Naive thymus-derived CD4-positive, alpha-beta T cell (primary cell): ENCODE results near the gene HAAO. TPM values are rescaled to one million over a fixed set of nuclear protein-coding genes. Genes with fewer than 3 reads are reported as not detected.

Source experiments
- ATAC-seq: fragments of 150-1000 bp; cut with Tn5 transposase; 2 replicates; pipeline ENCODE4 v1.10.0; 2021; ENCODE audit warnings: mild to moderate bottlenecking, moderate library complexity
- CTCF ChIA-PET: fragments of 350-600 bp; sonication (Branson Sonifier 250); formaldehyde crosslinking; loops from one replicate; lab custom pipeline; 2021; ENCODE audit warnings: antibody characterized with exemption; lab: Charles Lee
- POLR2A ChIA-PET: fragments of 350-600 bp; sonication (Branson Sonifier 250); formaldehyde crosslinking; loops from one replicate; lab custom pipeline; 2021; ENCODE audit warnings: antibody characterized with exemption, inconsistent platforms; lab: Charles Lee
- DNase-seq, 9 donors: peaks; one replicate each; pipeline versions ENCODE4 v3.0.0 to v3.0.0-alpha.2; 2020 to 2022; ENCODE audit warnings: mixed read lengths in 1 of 9
- H3K27ac ChIP-seq: one replicate; pipeline ENCODE4 v1.7.0; 2013; ENCODE audit warnings: mild to moderate bottlenecking, low read depth, low read length, moderate library complexity
- H3K27me3 ChIP-seq, 2 donors: one replicate each; pipeline ENCODE4 v1.7.0; 2013; ENCODE audit warnings: low read length in 2 of 2, mild to moderate bottlenecking in 2 of 2, moderate library complexity in 2 of 2; ENCODE audit not compliant: control insufficient read depth in 2 of 2, insufficient read depth in 2 of 2
- H3K36me3 ChIP-seq, 3 experiments: 1 replicate in 2 of 3; 2 replicates in 1 of 3; pipeline ENCODE4 v1.7.0; 2013; ENCODE audit warnings: low read length in 3 of 3, mild to moderate bottlenecking in 3 of 3, moderate library complexity in 1 of 3; ENCODE audit not compliant: insufficient read depth in 3 of 3, control insufficient read depth in 2 of 3
- H3K4me1 ChIP-seq, 2 donors: one replicate each; pipeline ENCODE4 v1.7.0; 2013; ENCODE audit warnings: low read length in 2 of 2, mild to moderate bottlenecking in 2 of 2, moderate library complexity in 1 of 2; ENCODE audit not compliant: control insufficient read depth in 2 of 2, insufficient read depth in 2 of 2
- H3K4me3 ChIP-seq: 2 replicates; pipeline ENCODE4 v1.7.0; 2013; ENCODE audit warnings: mild to moderate bottlenecking, low read length
- H3K9me3 ChIP-seq, 3 experiments: 1 replicate in 2 of 3; 2 replicates in 1 of 3; pipeline ENCODE4 v1.7.0; 2013; ENCODE audit warnings: low read length in 3 of 3; ENCODE audit not compliant: control insufficient read depth in 2 of 3
- H3K27ac Mint-ChIP-seq, 9 donors: one replicate each; pipeline ENCODE4 v1.8.0; 2020 to 2022; ENCODE audit warnings: mixed read lengths in 9 of 9, mild to moderate bottlenecking in 8 of 9, moderate library complexity in 5 of 9, inconsistent platforms in 2 of 9
- H3K27me3 Mint-ChIP-seq, 5 donors: one replicate each; pipeline ENCODE4 v1.8.0; 2021 to 2022; ENCODE audit warnings: mixed read lengths in 5 of 5, mild to moderate bottlenecking in 1 of 5
- H3K36me3 Mint-ChIP-seq, 5 donors: one replicate each; pipeline ENCODE4 v1.8.0; 2020 to 2022; ENCODE audit warnings: mixed read lengths in 5 of 5, mild to moderate bottlenecking in 3 of 5, inconsistent platforms in 1 of 5
- H3K4me1 Mint-ChIP-seq, 7 donors: one replicate each; pipeline ENCODE4 v1.8.0; 2020 to 2022; ENCODE audit warnings: mixed read lengths in 7 of 7, mild to moderate bottlenecking in 3 of 7, inconsistent platforms in 1 of 7
- H3K4me3 Mint-ChIP-seq, 10 donors: one replicate each; pipeline ENCODE4 v1.8.0; 2020 to 2022; ENCODE audit warnings: mild to moderate bottlenecking in 10 of 10, mixed read lengths in 10 of 10, moderate library complexity in 6 of 10, inconsistent platforms in 2 of 10
- H3K9me3 Mint-ChIP-seq, 11 donors: one replicate each; pipeline ENCODE4 v1.8.0; 2020 to 2022; ENCODE audit warnings: mixed read lengths in 11 of 11, mild to moderate bottlenecking in 4 of 11, inconsistent platforms in 1 of 11, moderate library complexity in 1 of 11
- intact Hi-C, 2 donors: fragments of 100-400 bp; cut with micrococcal nuclease; formaldehyde crosslinking; loops; one replicate each; pipeline ENCODE4 v1.15.1; 2023
- polyA plus RNA-seq, 2 donors: library from polyadenylated mRNA; unstranded; fragments of 300-500 nt; fragmentation: Illumina TruSeq; gene quantifications; one replicate each; pipeline ENCODE4 v1.2.3, GENCODE V29; 2021
- total RNA-seq, 6 experiments: library from RNA in 5 of 6; stranded (reverse) in 5 of 6; gene quantifications; 1 replicate in 5 of 6; 2 replicates in 1 of 6; pipeline ENCODE4 v1.2.3 and lab custom pipeline; 2021 to 2026

HAAO gene
- total and polyA plus RNA-seq, 7 experiments from 2014 or later, result 0.33 to 5.1 (median 1.3) TPM; not detected in 3

GRCh38 chr2:42726680-42727079, 65.7 kb downstream of the HAAO start:
- ChIA-PET POLR2A (no interaction called here), CTCF (no interaction called here)
- ATAC-seq (no peak), DNase-seq (no peak)
- Histone ChIP-seq H3K36me3 (peaks cover 0 to 34% (median 0%) of the 10 kb centered on the region in 3 experiments), H3K27ac (no peak overlapping the region), H3K27me3 (no peaks in the 10 kb centered on the region), H3K4me3 (no peak overlapping the region), H3K9me3 (no peaks in the 10 kb centered on the region), H3K4me1 (no peaks in the 10 kb centered on the region)
- Mint-ChIP-seq H3K36me3 (peaks cover 17 to 83% (median 73%) of the 10 kb centered on the region in 5 donors), H3K27ac (no peak overlapping the region), H3K4me1 (peaks cover 0 to 12% (median 0%) of the 10 kb centered on the region in 7 donors), H3K4me3 (no peak overlapping the region), H3K9me3 (peaks cover 0 to 27% (median 7%) of the 10 kb centered on the region in 11 donors), H3K27me3 (no peaks in the 10 kb centered on the region)
- intact Hi-C loops, result no loop called here

DNA sequence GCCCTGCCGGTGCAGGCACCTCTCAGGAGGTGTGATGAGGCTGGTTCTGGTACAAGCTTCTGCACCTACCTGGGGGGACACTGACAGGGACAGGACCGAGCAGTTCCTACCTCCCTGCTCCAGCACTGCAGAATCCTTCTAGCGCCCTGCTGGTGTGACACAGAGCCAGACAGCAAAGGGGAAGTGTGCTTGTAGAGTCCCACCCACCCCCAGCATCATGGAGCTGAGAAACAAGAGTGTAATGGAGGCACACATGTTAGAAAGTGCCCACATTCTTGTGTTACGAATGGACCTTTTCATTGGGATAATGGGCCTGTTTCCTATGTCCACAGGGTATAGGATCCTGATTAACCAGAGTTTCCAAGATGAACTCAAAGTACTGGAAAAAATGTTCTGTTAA, 66.7 kb downstream of the HAAO start:
- POLR2A ChIA-PET, result no interaction called here

GRCh38 chr2:42724886-42725285, 67.5 kb downstream of the HAAO start:
- Mint-ChIP-seq H3K27ac (no peak overlapping the region), H3K36me3 (peaks cover 14 to 66% (median 56%) of the 10 kb centered on the region in 5 donors), H3K27me3 (no peaks in the 10 kb centered on the region), H3K9me3 (peaks cover 0 to 14% (median 5%) of the 10 kb centered on the region in 11 donors), H3K4me3 (no peak overlapping the region), H3K4me1 (peaks cover 0 to 14% (median 0%) of the 10 kb centered on the region in 7 donors)
- Histone ChIP-seq H3K9me3 (no peaks in the 10 kb centered on the region), H3K4me3 (no peak overlapping the region), H3K36me3 (peaks cover 0 to 34% (median 0%) of the 10 kb centered on the region in 3 experiments), H3K27me3 (no peaks in the 10 kb centered on the region), H3K4me1 (no peaks in the 10 kb centered on the region), H3K27ac (no peak overlapping the region)
- DNase-seq (no peak), ATAC-seq (peak; percentile 30)
- intact Hi-C loops, result no loop called here
- ChIA-PET POLR2A (no interaction called here), CTCF (no interaction called here)

More for the DNA sequence above, 66.7 kb downstream of the HAAO start:
- Histone ChIP-seq H3K4me1 (no peaks in the 10 kb centered on the region), H3K27me3 (no peaks in the 10 kb centered on the region), H3K36me3 (peaks cover 0 to 34% (median 0%) of the 10 kb centered on the region in 3 experiments), H3K4me3 (no peak overlapping the region), H3K9me3 (no peaks in the 10 kb centered on the region), H3K27ac (no peak overlapping the region)
- peaks cover 0 to 14% (median 0%) of the 10 kb centered on the region in 7 donors for H3K4me1 Mint-ChIP-seq
- peaks cover 14 to 73% (median 63%) of the 10 kb centered on the region in 5 donors for H3K36me3 Mint-ChIP-seq
- H3K9me3 Mint-ChIP-seq, result peaks cover 0 to 20% (median 7%) of the 10 kb centered on the region in 11 donors
- H3K27ac Mint-ChIP-seq, result no peak overlapping the region
- intact Hi-C loops, result no loop called here
- no peak overlapping the region for H3K4me3 Mint-ChIP-seq
- ATAC-seq (peak; percentile 54), DNase-seq (no peak)
- CTCF ChIA-PET, result no interaction called here
- H3K27me3 Mint-ChIP-seq, result no peaks in the 10 kb centered on the region

DNA sequence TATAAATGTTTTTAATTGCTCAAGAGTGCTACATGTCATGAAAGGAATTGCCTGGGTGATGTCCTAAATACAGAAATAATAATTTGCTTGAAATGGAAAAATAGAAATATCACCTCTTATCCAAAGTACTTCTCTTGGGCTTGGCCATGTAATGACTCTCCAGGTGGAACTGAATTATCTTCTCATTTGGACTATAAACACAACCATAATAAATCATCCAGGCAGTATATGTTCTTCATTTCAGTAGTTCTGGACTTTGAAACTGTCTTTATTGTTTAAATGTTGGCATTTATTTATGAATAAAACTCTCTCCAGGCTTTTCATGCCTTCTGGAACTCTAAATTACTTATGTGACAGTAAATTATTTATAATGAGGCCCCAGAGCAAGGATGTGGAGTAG, 68.9 kb downstream of the HAAO start:
- Histone ChIP-seq H3K27ac (no peak overlapping the region), H3K9me3 (no peaks in the 10 kb centered on the region), H3K27me3 (no peaks in the 10 kb centered on the region), H3K4me1 (no peaks in the 10 kb centered on the region), H3K36me3 (peaks cover 0 to 34% (median 0%) of the 10 kb centered on the region in 3 experiments), H3K4me3 (no peak overlapping the region)
- Mint-ChIP-seq H3K36me3 (peaks cover 13 to 55% (median 46%) of the 10 kb centered on the region in 5 donors), H3K27ac (no peak overlapping the region), H3K4me1 (peaks cover 0 to 14% (median 0%) of the 10 kb centered on the region in 7 donors), H3K9me3 (peaks cover 0 to 2% (median 0%) of the 10 kb centered on the region in 11 donors), H3K27me3 (no peaks in the 10 kb centered on the region), H3K4me3 (no peak overlapping the region)
- DNase-seq (no peak), ATAC-seq (no peak)
- intact Hi-C loops, result no loop called here
- POLR2A ChIA-PET, result no interaction called here
- CTCF ChIA-PET, result no interaction called here

- H3K4me3 Mint-ChIP-seq, result no peak overlapping the region
- Histone ChIP-seq H3K9me3 (no peaks in the 10 kb centered on the region), H3K4me3 (no peak overlapping the region), H3K36me3 (peaks cover 0 to 34% (median 0%) of the 10 kb centered on the region in 3 experiments), H3K27me3 (no peaks in the 10 kb centered on the region), H3K4me1 (no peaks in the 10 kb centered on the region), H3K27ac (no peak overlapping the region)
- intact Hi-C loops, result no loop called here
- peaks cover 0 to 14% (median 0%) of the 10 kb centered on the region in 7 donors for H3K4me1 Mint-ChIP-seq
- DNase-seq (peak in 1 of 9 donors; percentile 25), ATAC-seq (peak; percentile 83)
- CTCF ChIA-PET, result interaction anchor here (0.8 kb wide), 1 partner anchor 70 kb away, joined by 3 read pairs; the partner anchor contains the start of gene HAAO
- no peaks in the 10 kb centered on the region for H3K9me3 Mint-ChIP-seq
- H3K27ac Mint-ChIP-seq, result peak overlapping the region in 1 of 9 donors; percentile 64
- POLR2A ChIA-PET, result interaction anchor here (0.5 kb wide), 1 partner anchor 1620 kb away, joined by 3 read pairs; no protein-coding TSS in a partner anchor
- H3K27me3 Mint-ChIP-seq, result no peaks in the 10 kb centered on the region
- peaks cover 7 to 48% (median 37%) of the 10 kb centered on the region in 5 donors for H3K36me3 Mint-ChIP-seq
Measured at GRCh38 chr2:42722320-42723190, 69.8 kb downstream of the HAAO start.

- no peaks in the 10 kb centered on the region for H3K27me3 Mint-ChIP-seq
- no peaks in the 10 kb centered on the region for H3K4me1 ChIP-seq
- H3K36me3 ChIP-seq, result peaks cover 0 to 29% (median 0%) of the 10 kb centered on the region in 3 experiments
- ATAC-seq (no peak), DNase-seq (no peak)
- H3K27ac ChIP-seq, result no peak overlapping the region
- POLR2A ChIA-PET, result interaction anchor here (0.5 kb wide), 1 partner anchor 1621 kb away, joined by 3 read pairs; no protein-coding TSS in a partner anchor
- intact Hi-C loops, result no loop called here
- peaks cover 7 to 43% (median 31%) of the 10 kb centered on the region in 5 donors for H3K36me3 Mint-ChIP-seq
- no peaks in the 10 kb centered on the region for H3K27me3 ChIP-seq
- no peak overlapping the region for H3K4me3 Mint-ChIP-seq
- no peaks in the 10 kb centered on the region for H3K9me3 ChIP-seq
- CTCF ChIA-PET, result interaction anchor here (0.6 to 0.8 kb wide), 2 partner anchors 58 to 70 kb away, joined by 3 read pairs; partner anchors contain the start of gene HAAO
- H3K9me3 Mint-ChIP-seq, result no peaks in the 10 kb centered on the region
- no peak overlapping the region for H3K4me3 ChIP-seq
- peaks cover 0 to 14% (median 0%) of the 10 kb centered on the region in 7 donors for H3K4me1 Mint-ChIP-seq
- no peak overlapping the region for H3K27ac Mint-ChIP-seq
Measured at GRCh38 chr2:42721898-42722297, 70.5 kb downstream of the HAAO start.
